Middle frontal gyrus (tissue), 1 donor: ENCODE measurements around the gene MISP3.

Experiments used
- DNase-seq: peaks from one replicate; pipeline ENCODE4 v3.0.0-alpha.2; 2015; ENCODE audit warnings: low spot score; ENCODE audit errors: extremely low spot score

MISP3 gene

GRCh38 chr19:14119644-14120496 is 47.3 kb downstream of the MISP3 start:
- no peak for DNase-seq

GRCh38 chr19:14120497-14120780 is 47.9 kb downstream of the MISP3 start:
- no peak for DNase-seq

GRCh38 chr19:14122924-14123323 is 50.3 kb downstream of the MISP3 start:
- DNase-seq, result no peak
